Measurements from ENCODE around the gene PSG7.
"Not testable (repeated sequence)": the region's sequence is repeated elsewhere in the genome, so short reads cannot be mapped to it uniquely, and the experiment has no call there.

The PSG7 gene

DNA sequence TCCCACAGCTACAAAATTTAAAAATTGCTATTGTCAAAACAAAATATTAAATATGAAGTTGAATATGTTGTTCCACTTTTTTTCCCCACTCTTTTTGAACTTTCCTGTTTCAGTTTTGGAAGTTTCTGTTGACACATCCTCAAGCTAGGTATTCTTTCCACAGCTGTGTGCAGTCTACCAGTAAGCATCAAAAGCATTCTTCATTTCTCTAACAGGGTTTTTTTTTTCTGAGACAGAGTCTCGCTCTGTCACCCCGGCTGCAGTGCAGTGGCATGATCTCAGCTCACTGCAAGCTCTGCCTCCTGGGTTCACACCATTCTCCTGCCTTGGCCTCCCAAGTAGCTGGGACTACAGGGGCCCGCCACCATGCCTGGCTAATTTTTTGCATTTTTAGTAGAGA, 62.9 kb downstream of the PSG7 start:
- not testable (repeated sequence) for H3K4me3 ChIP-seq (ENCODE audit: low read length); H2AFZ ChIP-seq (ENCODE audit: low read depth, low read length); H3K9me3 ChIP-seq (ENCODE audit: low read length); H3K4me1 ChIP-seq (ENCODE audit: insufficient read depth, low read length); H3K27me3 ChIP-seq (ENCODE audit: insufficient read depth, low read length); H3K36me3 ChIP-seq (ENCODE audit: insufficient read depth, low read length)
